H1 (cell line): Measurements from ENCODE around the gene GRM7.

ENCODE experiments used
- CTCF ChIP-seq, 3 experiments: IDR thresholded peaks; 1 replicate in 2 of 3; 2 replicates in 1 of 3; pipeline versions ENCODE4 v1.5.1 to v1.6.1; 2011; ENCODE audit warnings: low read length in 3 of 3, mild to moderate bottlenecking in 3 of 3, inconsistent platforms in 2 of 3, low read depth in 1 of 3, moderate library complexity in 1 of 3; ENCODE audit not compliant: insufficient read depth in 1 of 3; ENCODE audit errors: control extremely low read depth in 1 of 3
- EZH2 ChIP-seq: fragments of 200-600 bp; sonication (generic); IDR thresholded peaks from 2 replicates; pipeline ENCODE4 v1.7.1; 2012; ENCODE audit warnings: low read depth, mild to moderate bottlenecking, moderate library complexity, low read length, inconsistent platforms; ENCODE audit not compliant: severe bottlenecking

- TF ChIP-seq EZH2 (no peak), CTCF (IDR thresholded peaks at IDR 0.05; ENCODE audit: control extremely low read depth in 1 of 3, insufficient read depth in 1 of 3, low read depth in 1 of 3, low read length in 3 of 3) (no peak)
Measured at GRCh38 chr3:7637694-7638093, 776.8 kb downstream of the GRM7 start.
